NK-92 treated with Interleukin-12 subunit alpha and Interleukin-12 subunit beta, amount 100 ng/mL, for 24 hours (cell line): ENCODE data around the gene UBE2G1.

Experiments
- DNase-seq: peaks from one replicate; lab custom pipeline; 2025; lab: John Stamatoyannopoulos, UW

Gene UBE2G1

DNA sequence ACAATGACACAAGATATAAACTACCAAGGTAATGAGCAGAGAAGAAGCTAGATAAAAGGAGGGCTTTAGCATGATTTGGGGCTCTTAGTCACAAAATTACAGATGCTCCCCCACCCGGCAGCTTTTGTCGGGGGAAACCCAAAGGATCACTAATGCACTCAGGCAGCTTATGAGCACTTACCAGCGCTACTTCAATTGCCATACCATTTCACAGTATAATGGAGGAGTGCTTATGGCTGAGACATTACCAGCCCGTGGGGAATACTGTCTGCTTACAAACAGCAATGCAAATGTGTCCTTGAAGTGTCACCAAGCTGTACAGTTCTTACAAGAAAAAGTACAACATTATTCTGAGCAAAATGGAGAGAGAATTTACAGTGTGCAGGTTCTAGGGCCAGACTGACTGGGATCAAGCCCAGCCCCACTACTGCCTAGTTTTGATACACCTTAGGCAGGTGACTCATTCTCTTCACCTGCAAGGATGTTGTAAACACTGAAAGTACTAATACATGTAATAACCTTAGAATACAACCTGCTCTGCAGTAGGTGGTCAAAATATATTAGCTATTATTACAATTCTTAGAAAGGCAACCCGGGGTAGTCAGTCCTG, 119.0 kb downstream of the UBE2G1 start:
- DNase-seq: no peak

DNA sequence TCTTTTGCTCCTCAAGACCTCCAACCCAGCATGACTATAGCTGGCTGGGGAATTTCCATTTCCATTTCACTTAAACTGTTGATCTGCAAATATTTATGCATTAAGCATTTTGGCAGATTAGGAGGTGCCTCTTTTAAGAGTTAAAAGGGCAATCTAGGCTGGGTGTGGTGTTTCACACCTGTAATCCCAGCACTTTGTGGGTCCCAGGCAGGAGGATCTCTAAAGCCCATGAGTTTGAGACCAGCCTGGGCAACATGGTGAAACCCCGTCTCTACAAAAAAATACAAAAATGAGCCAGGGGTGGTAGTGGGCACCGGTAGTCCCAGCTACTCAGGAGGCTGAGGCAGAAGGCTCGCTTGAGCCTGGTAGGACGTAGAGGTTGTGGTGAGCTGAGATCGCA, 119.8 kb downstream of the UBE2G1 start:
- no peak for DNase-seq

DNA sequence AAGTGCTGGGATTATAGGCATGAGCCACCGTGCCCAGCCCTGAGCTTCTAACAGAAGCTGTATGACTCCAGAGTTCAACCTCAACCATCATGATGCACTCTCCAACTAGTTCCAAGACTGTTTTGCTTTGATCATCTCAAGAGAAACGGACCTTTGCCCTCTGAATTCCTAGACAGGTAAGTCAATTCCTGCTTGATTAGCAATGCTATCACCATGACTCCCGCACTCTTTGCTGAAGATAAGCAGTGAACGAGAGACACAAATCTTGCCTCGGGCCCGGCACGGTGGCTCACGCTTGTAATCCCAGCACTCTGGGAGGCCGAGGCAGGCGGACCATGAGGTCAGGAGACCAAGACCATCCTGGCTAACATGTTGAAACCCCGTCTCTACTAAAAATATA, 124.9 kb downstream of the UBE2G1 start:
- no peak for DNase-seq

DNA sequence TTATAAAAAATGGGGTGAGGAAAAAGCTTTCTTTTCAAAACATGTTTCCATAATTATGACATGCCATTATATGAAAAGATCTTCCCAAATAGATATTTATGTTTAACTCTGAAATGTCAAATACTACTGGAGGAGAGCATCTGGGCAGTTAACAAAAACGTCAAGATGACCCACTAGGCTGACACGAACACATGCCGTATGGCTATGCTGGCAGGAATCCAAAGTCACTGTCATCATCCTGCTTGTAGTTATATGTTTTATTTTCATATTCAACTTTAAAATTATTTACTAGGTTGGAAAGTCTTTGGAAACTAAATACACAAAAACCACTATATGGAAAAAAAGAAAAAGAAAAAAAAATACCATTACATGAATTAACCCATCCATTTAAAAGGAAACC, 130.0 kb downstream of the UBE2G1 start:
- DNase-seq: no peak

DNA sequence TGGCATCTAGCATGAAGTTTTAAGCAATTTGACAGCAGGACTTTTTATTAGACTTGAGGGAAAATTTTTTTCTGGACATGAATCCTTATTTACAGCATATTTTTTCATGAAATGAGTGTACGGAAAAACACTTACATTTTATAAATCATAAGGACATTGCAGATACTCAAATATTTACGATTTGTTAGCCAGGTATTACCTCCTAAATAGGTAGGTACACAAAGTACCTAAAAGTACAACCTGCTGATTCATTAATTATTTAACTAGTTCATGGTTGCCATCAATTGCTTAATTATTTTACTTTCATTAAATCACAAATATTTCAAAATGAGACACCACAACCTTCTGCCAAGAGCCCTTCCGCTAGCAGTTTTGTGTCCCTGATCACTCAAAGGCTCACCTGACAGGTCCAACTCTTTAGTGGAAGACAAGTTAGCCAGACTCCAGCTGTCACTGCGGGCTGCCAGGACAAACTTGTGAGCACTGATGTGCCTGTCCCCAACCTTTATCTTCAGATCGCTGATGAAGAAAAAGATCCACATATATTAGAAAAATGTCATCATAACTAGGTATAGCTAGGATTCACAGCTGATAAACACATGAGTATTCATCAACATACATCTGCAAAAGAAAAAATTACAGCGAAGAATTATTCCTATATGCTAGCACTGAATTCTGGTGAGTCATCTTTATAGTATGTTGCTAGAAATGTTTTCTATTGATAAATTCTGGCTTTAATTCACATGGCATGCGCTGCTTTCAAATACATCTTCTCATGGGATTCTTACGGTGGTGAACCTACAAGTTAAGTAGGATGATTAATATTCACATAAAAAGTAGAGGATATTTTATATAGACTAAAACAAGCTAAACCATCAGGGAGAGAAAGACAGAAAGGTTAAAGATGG, 130.8 kb downstream of the UBE2G1 start:
- no peak for DNase-seq

DNA sequence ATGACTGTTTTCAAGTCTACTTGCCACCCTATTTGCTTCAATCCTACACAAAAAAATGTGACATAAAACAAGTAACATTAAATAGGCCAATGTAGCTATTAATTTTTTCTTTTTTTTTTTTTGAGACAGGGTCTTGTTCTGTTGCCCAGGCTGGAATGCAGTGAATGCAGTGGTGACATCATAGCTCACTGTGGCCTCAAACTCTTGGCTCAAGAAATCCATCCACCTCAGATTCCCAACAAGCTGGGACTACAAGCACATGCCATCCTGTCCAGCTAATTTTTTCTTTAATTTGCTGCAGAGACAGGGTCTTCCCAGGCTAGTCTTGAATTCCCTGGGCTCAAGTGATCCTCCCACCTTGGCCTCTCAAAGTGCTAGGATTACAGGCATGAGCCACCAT, 132.1 kb downstream of the UBE2G1 start:
- DNase-seq: no peak

DNA sequence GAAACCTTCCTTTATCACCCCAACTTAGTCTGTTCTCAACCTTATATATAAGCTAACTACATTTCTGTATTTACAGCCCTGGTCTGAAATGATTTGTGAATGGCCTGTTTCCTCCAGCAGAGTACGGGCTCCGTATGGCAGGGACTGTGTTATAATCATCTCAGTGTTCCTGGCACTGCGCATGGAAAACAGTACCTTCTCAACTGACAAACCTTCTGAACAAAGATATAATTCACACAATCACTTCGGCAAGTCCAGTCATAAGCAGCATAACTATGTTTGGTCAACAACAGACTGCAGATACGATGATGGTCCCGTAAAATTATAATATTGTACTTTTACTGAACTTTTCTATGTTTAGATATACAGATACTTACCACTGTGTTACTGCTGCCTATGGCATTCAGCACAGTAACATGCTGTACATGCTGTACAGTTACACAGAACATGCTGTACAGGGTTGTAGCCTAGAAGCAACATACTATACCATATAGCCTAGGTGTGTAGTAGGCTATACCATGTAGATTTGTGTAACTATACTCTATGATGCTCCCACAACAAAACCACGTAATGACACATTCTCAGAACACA, 132.7 kb downstream of the UBE2G1 start:
- no peak for DNase-seq

DNA sequence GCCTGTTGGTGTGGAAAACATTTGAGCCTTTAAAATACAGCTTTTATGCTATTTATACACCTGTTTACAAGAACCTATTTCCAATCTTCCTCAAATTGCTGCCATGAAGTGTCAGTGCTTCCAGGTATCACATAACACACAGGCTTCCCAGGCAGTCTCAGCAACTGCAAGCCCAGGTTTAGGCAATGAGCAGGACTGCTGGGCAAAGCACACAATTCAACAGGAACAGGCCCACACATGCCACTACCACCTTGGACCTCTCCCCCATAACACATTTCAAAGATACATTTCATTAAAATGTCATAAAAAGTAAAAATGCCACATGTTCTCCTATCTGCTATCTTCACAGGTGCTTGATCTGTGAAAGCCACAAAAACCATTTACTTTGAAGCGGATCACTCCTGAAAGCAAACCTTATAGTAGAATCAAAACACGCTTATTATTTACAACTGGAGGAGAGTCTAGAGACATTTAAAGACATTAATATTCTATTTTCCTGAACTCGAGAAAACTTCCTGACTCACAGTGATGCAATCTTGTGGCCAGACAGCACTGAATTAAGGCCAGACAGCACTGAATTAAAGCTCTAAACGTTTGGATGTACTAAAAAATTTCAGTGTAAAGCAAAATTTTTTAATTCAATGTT, 134.2 kb downstream of the UBE2G1 start:
- DNase-seq: no peak

DNA sequence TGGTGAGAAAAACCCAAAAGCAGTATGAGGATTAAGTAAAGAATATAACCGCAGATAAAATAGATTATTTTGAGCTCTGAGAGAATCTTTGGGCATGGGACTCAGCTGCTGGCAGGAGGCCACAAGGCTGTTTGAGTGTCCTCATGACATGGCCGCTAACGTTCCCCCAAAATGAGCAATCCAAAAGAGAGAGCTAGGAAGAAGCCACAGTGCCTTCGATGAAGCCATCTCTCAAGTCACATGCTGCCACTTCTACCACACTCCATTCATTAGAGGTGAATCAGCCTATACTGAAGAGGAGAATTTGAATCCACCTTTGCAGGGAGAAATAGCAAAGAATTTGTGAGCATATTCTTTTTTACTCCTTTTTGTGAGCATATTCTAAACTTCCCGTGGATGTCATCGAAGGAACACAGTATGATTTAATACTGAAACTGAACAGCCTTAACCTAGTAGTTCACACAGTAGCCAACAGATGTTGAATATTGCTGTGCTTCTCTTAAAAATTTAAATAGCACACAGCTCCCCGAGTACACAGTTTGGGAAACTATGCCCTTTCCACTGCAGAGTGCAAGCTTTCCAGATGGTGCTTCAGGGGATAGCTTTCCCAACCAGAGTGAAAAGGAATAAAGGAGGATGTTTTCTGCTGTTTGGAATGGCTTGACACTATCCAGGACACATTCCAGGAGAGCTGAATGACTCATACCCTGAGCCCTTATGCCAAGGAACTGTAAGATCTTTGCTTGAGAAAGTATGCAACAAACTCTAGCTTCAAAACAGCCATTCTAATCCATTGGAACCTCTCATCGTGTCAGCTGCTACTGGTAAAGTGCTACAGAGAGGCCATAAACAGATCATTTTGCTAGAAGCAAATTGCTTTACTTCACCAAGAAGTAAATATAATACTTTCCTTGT, 136.6 kb downstream of the UBE2G1 start:
- DNase-seq: no peak

DNA sequence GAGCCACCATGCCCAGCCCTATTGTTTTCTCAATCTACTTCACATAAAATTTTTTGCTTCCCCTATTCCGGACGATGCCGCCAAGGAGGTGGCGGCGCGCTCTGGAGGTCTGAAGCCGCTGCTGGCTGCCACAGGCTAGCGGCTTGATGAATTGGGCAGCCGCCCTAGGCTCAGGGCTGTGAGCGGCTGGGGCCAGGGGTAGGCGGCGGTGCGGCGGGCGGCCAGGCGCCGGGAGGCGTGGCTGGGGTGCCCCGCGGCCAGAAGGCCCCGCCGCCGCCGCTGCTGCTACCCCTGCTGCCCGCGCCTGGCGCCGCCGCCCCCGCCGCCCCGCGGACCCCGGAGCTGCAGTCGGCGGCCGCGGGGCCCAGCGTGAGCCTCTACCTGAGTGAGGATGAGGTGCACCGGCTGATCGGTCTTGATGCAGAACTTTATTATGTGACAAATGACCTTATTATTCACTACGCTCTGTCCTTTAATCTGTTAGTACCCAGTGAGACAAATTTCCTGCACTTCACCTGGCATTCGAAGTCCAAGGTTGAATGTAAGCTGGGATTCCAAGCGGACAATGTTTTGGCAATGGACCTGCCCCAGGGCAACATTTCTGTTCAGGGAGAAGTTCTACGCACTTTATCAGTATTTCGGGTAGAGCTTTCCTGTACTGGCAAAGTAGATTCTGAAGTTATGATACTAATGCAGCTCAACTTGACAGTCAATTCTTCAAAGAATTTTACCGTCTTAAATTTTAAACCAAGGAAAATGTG, 144.4 kb downstream of the UBE2G1 start:
- DNase-seq: no peak

DNA sequence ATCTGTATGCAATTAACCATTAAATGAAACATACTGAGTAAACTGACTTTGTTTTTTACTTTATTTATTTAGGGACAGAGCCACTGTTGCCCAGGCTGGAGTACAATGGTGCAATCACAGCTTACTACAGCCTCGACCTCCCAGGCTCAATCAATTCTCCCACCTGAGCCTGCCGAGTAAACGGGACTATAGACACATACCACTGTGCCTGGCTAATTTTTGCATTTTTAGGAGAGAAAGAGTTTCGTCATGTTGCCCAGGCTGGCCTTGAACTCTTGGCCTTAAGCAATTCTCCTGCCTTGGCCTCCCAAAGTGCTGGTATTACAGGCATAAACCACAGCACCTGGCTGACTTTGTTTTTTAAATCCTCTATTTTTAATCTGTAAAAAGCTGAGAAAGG, 145.3 kb downstream of the UBE2G1 start:
- no peak for DNase-seq

DNA sequence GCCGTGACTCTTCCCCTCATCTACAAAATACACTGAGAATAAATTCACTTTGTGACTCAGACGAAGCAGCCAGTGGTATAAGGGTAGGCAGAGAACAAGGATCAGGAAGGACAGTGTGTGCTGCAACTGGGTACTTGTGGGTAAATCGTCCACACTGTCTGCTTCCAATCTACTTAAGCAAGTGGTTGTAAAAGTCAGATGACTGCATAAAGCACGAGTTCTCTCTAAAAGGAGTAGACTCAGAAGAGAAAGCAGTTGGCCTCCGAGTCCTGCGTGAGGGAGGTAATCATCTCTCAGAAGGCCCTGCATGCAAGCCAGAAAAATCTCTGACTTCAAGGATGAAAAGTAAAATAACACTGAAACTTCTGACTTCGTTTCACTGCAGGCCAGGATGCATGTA, 145.8 kb downstream of the UBE2G1 start:
- DNase-seq: no peak
